ENCODE measurements around the gene KLHDC8B. TPM values are rescaled to one million over a fixed set of nuclear protein-coding genes. Genes with fewer than 3 reads are reported as not detected.

KLHDC8B gene
- total and polyA plus RNA-seq, 10 of the 15 experiments (the other 5 are each of a cell fraction or from before 2014, with no cell fraction given) = 0.31 to 1.5 (median 0.85) TPM; not detected in 1

DNA sequence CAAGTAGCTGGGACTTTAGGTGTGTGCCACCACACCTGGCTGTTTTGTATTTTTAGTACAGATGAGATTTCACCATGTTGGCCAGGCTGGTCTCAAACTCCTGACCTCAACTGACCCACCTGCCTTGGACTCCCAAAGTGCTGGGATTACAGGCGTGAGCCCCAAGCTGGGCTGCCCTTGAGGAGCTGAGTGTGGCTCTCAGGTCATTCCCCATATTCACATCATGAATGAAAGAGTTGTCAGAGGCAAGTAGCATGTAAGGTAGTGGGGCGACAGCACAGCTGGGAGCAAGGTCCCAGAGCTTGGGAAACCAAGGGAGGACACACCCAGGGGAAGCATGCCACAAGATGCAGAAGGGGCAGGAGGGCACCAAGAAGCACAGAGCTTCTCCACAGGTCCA lies 10.2 kb upstream of the KLHDC8B start:
- 0 out of 2 replicates have a peak, but pooled peaks have one; percentile 15 for TF ChIP-seq PML (IDR thresholded peaks at IDR 0.05; ENCODE audit: low read length)
- TF ChIP-seq CHD4 (IDR thresholded peaks at IDR 0.05) = no peak
- BruUV-seq (replicated peaks) = no TSS peak
- Histone ChIP-seq H3K79me2 (ENCODE audit: control insufficient read depth, insufficient read depth, low read length) (peaks cover 20% of the 10 kb centered on the region), H3K9ac (ENCODE audit: control insufficient read depth, insufficient read depth, low read length) (no peak overlapping the region), H3K4me3 (no peak overlapping the region), H3K4me2 (ENCODE audit: control insufficient read depth, insufficient read depth) (no peak overlapping the region), H3K4me1 (ENCODE audit: control insufficient read depth, insufficient read depth, low read length) (peaks cover 5% of the 10 kb centered on the region), H4K20me1 (ENCODE audit: control insufficient read depth, insufficient read depth) (no peaks in the 10 kb centered on the region; the same call in 1 of the 2 replicates), H3K36me3 (ENCODE audit: control insufficient read depth in 2 of 2, insufficient read depth in 2 of 2, low read length in 1 of 2) (peaks cover 6 to 9% of the 10 kb centered on the region in 2 experiments; a peak in 3 of 4 replicates), H3K27me3 (replicated peaks in 1 of 2; ENCODE audit: control insufficient read depth in 2 of 2, insufficient read depth in 2 of 2, low read length in 1 of 2) (no peaks in the 10 kb centered on the region), H2AFZ (ENCODE audit: control insufficient read depth, low read depth, low read length) (no peak overlapping the region), H3K9me3 (replicated peaks; ENCODE audit: control insufficient read depth, insufficient read depth, low read length) (no peaks in the 10 kb centered on the region), H3K27ac (ENCODE audit: control insufficient read depth, insufficient read depth) (no peak overlapping the region)
- CTCF ChIA-PET = interaction anchor here (1.0 to 1.1 kb wide), 2 partner anchors 10 to 173 kb away, joined by 3 read pairs; partner anchors contain the start of gene KLHDC8B
- intact Hi-C loops (cut with micrococcal nuclease; ENCODE audit: unreplicated experiment) (no loop called here), in situ Hi-C loops (cut with MboI) (no loop called here)
- POLR2A ChIA-PET = no interaction called here
- 100% methylated on average over 2 of the region's 2 CpGs for WGBS (ENCODE audit: insufficient coverage, insufficient replicate concordance, low lambda C conversion rate, missing lambda C conversion rate)
- RAD21 ChIA-PET (ENCODE audit: unreplicated experiment) = no interaction called here
- SMC1A ChIA-PET (ENCODE audit: uncharacterized antibody, unreplicated experiment) = no interaction called here
- DNase-seq (ENCODE audit: low read depth, low spot score) = no peak
- ATAC-seq = no peak
- no peak for FAIRE-seq

GRCh38 chr3:49161808-49162530 lies 9.4 kb upstream of the KLHDC8B start:
- SMC1A ChIA-PET (ENCODE audit: uncharacterized antibody, unreplicated experiment) = no interaction called here
- peaks cover 6 to 9% of the 10 kb centered on the region in 2 experiments; a peak in 3 of 4 replicates for H3K36me3 ChIP-seq (ENCODE audit: control insufficient read depth in 2 of 2, insufficient read depth in 2 of 2, low read length in 1 of 2)
- no peaks in the 10 kb centered on the region for H3K27me3 ChIP-seq (replicated peaks in 1 of 2; ENCODE audit: control insufficient read depth in 2 of 2, insufficient read depth in 2 of 2, low read length in 1 of 2)
- TF ChIP-seq ZBTB40 (IDR thresholded peaks at IDR 0.05; ENCODE audit: borderline replicate concordance) (no peak), POLR2AphosphoS2 (IDR thresholded peaks at IDR 0.05; ENCODE audit: low read depth, low read length) (0 out of 2 replicates have a peak, but pooled peaks have one; percentile 11), PML (IDR thresholded peaks at IDR 0.05; ENCODE audit: low read length) (0 out of 2 replicates have a peak, but pooled peaks have one; percentile 20)
- no peaks in the 10 kb centered on the region; the same call in 1 of the 2 replicates for H4K20me1 ChIP-seq (ENCODE audit: control insufficient read depth, insufficient read depth)
- FAIRE-seq (no peak), ATAC-seq (no peak), DNase-seq (ENCODE audit: low read depth, low spot score) (no peak)
- H3K4me1 ChIP-seq (ENCODE audit: control insufficient read depth, insufficient read depth, low read length) = peaks cover 10% of the 10 kb centered on the region
- RAD21 ChIA-PET (ENCODE audit: unreplicated experiment) = no interaction called here
- POLR2A ChIA-PET = no interaction called here
- H3K9me3 ChIP-seq (replicated peaks; ENCODE audit: control insufficient read depth, insufficient read depth, low read length) = peaks cover 2% of the 10 kb centered on the region; the same call in 2 of the 3 replicates
- BruUV-seq (replicated peaks) = no TSS peak
- in situ Hi-C loops (cut with MboI) (no loop called here), intact Hi-C loops (cut with micrococcal nuclease; ENCODE audit: unreplicated experiment) (no loop called here)
- H3K27ac ChIP-seq (ENCODE audit: control insufficient read depth, insufficient read depth) = no peak overlapping the region
- H3K79me2 ChIP-seq (ENCODE audit: control insufficient read depth, insufficient read depth, low read length) = peaks cover 24% of the 10 kb centered on the region
- H3K4me2 ChIP-seq (ENCODE audit: control insufficient read depth, insufficient read depth) = no peak overlapping the region
- CTCF ChIA-PET = no interaction called here
- H3K9ac ChIP-seq (ENCODE audit: control insufficient read depth, insufficient read depth, low read length) = no peak overlapping the region
- no peak overlapping the region for H2AFZ ChIP-seq (ENCODE audit: control insufficient read depth, low read depth, low read length)
- H3K4me3 ChIP-seq = no peak overlapping the region
- WGBS (ENCODE audit: insufficient coverage, insufficient replicate concordance, low lambda C conversion rate, missing lambda C conversion rate) = 70% methylated on average over 3 of the region's 3 CpGs

Data from GM12878 (cell line).